Vagina (tissue), 2 donors: Measurements from ENCODE around the gene CFAP90. TPM values are rescaled to one million over a fixed set of nuclear protein-coding genes. Genes with fewer than 3 reads are reported as not detected.

ENCODE experiments used
- DNase-seq, 2 donors: peaks; one replicate each; pipeline ENCODE4 v3.0.0-alpha.2; 2017; ENCODE audit errors: extremely low spot score in 2 of 2
- H3K27ac ChIP-seq: fragments of 200-600 bp; sonication (generic); one replicate; pipeline ENCODE4 v1.5.1; 2019
- H3K27me3 ChIP-seq: fragments of 200-600 bp; sonication (generic); one replicate; pipeline ENCODE4 v1.5.1; 2019
- H3K36me3 ChIP-seq, 2 donors: fragments of 200-600 bp; sonication (generic); one replicate each; pipeline ENCODE4 v1.5.1; 2017 to 2019
- H3K4me1 ChIP-seq: fragments of 200-600 bp; sonication (generic); one replicate; pipeline ENCODE4 v1.5.1; 2019
- H3K4me3 ChIP-seq, 2 donors: fragments of 200-600 bp; sonication (generic); 1 replicate in 1 of 2; 2 replicates in 1 of 2; pipeline ENCODE4 v1.5.1; 2016 to 2019
- H3K9me3 ChIP-seq: fragments of 200-600 bp; sonication (generic); one replicate; pipeline ENCODE4 v1.5.1; 2019
- CTCF ChIP-seq, 3 experiments: fragments of 450-650 bp in 2 of 3; fragments of 200-600 bp in 1 of 3; sonication (generic) in 1 of 3; IDR thresholded peaks; one replicate each; pipeline ENCODE4 v1.5.1; 2017 to 2019; ENCODE audit warnings: antibody characterized with exemption in 3 of 3, mild to moderate bottlenecking in 2 of 3, moderate library complexity in 2 of 3
- POLR2A ChIP-seq, 2 donors: fragments of 450-650 bp; IDR thresholded peaks; one replicate each; pipeline ENCODE4 v1.6.1; 2017; ENCODE audit warnings: antibody characterized with exemption in 2 of 2, mild to moderate bottlenecking in 2 of 2, moderate library complexity in 2 of 2
- POLR2AphosphoS5 ChIP-seq, 2 donors: sonication (generic); formaldehyde crosslinking; IDR thresholded peaks; one replicate each; pipeline ENCODE4 v1.9.0; 2017; ENCODE audit warnings: antibody characterized with exemption in 2 of 2, mild to moderate bottlenecking in 2 of 2, low read depth in 1 of 2; ENCODE audit not compliant: insufficient read depth in 1 of 2
- intact Hi-C: fragments of 100-400 bp; cut with DNase I; formaldehyde crosslinking; loops from one replicate; pipeline ENCODE4 v1.15.1; 2023
- total RNA-seq: library from RNA; depleted of rRNA; stranded (reverse); fragments of >200 nt; gene quantifications from one replicate; pipeline ENCODE4 v1.2.3, GENCODE V29; 2016

The CFAP90 gene
- total RNA-seq, 1 donor from 2014 or later, result 2.5 TPM

- Histone ChIP-seq H3K9me3 (no peaks in the 10 kb centered on the region), H3K27me3 (no peaks in the 10 kb centered on the region), H3K36me3 (peaks cover 0 to 55% of the 10 kb centered on the region in 2 donors), H3K4me1 (no peaks in the 10 kb centered on the region), H3K27ac (no peak overlapping the region), H3K4me3 (no peak overlapping the region)
- no peak for TF ChIP-seq CTCF (IDR thresholded peaks at IDR 0.05)
- TF ChIP-seq POLR2A (IDR thresholded peaks at IDR 0.05), result no peak
- TF ChIP-seq POLR2AphosphoS5 (IDR thresholded peaks at IDR 0.05; ENCODE audit: insufficient read depth in 1 of 2, low read depth in 1 of 2), result no peak
- intact Hi-C loops, result no loop called here
- DNase-seq, result no peak
Measured at GRCh38 chr5:7881091-7881490, 30.2 kb upstream of the CFAP90 start.

GRCh38 chr5:7878381-7878873 lies 27.5 kb upstream of the CFAP90 start:
- H3K9me3 ChIP-seq, result no peaks in the 10 kb centered on the region
- TF ChIP-seq POLR2A (IDR thresholded peaks at IDR 0.05) (no peak), POLR2AphosphoS5 (IDR thresholded peaks at IDR 0.05; ENCODE audit: insufficient read depth in 1 of 2, low read depth in 1 of 2) (no peak), CTCF (IDR thresholded peaks at IDR 0.05) (no peak)
- H3K4me1 ChIP-seq, result no peaks in the 10 kb centered on the region
- no peaks in the 10 kb centered on the region for H3K27me3 ChIP-seq
- no peak overlapping the region for H3K27ac ChIP-seq
- DNase-seq, result no peak
- peaks cover 0 to 40% of the 10 kb centered on the region in 2 donors for H3K36me3 ChIP-seq
- intact Hi-C loops, result no loop called here
- H3K4me3 ChIP-seq, result no peak overlapping the region

- TF ChIP-seq CTCF (IDR thresholded peaks at IDR 0.05) (no peak), POLR2AphosphoS5 (IDR thresholded peaks at IDR 0.05; ENCODE audit: insufficient read depth in 1 of 2, low read depth in 1 of 2) (no peak), POLR2A (IDR thresholded peaks at IDR 0.05) (no peak)
- Histone ChIP-seq H3K36me3 (peaks cover 0 to 40% of the 10 kb centered on the region in 2 donors), H3K4me3 (no peak overlapping the region), H3K27ac (no peak overlapping the region), H3K4me1 (no peaks in the 10 kb centered on the region), H3K9me3 (no peaks in the 10 kb centered on the region), H3K27me3 (no peaks in the 10 kb centered on the region)
- intact Hi-C loops, result no loop called here
- no peak for DNase-seq
Measured at GRCh38 chr5:7877851-7878250, 26.9 kb upstream of the CFAP90 start.

- intact Hi-C loops, result no loop called here
- DNase-seq, result no peak
- TF ChIP-seq POLR2AphosphoS5 (IDR thresholded peaks at IDR 0.05; ENCODE audit: insufficient read depth in 1 of 2, low read depth in 1 of 2) (no peak), POLR2A (IDR thresholded peaks at IDR 0.05) (no peak), CTCF (IDR thresholded peaks at IDR 0.05) (no peak)
- Histone ChIP-seq H3K4me3 (no peak overlapping the region), H3K27me3 (no peaks in the 10 kb centered on the region), H3K9me3 (no peaks in the 10 kb centered on the region), H3K27ac (no peak overlapping the region), H3K4me1 (no peaks in the 10 kb centered on the region), H3K36me3 (peaks cover 0 to 38% of the 10 kb centered on the region in 2 donors)
Measured at GRCh38 chr5:7876867-7877266, 25.9 kb upstream of the CFAP90 start.

GRCh38 chr5:7875151-7875550 lies 24.2 kb upstream of the CFAP90 start:
- Histone ChIP-seq H3K4me3 (no peak overlapping the region), H3K9me3 (no peaks in the 10 kb centered on the region), H3K27me3 (no peaks in the 10 kb centered on the region), H3K36me3 (peaks cover 0 to 29% of the 10 kb centered on the region in 2 donors), H3K27ac (no peak overlapping the region), H3K4me1 (peaks cover 13% of the 10 kb centered on the region)
- DNase-seq, result no peak
- intact Hi-C loops, result no loop called here
- TF ChIP-seq POLR2A (IDR thresholded peaks at IDR 0.05) (no peak), POLR2AphosphoS5 (IDR thresholded peaks at IDR 0.05; ENCODE audit: insufficient read depth in 1 of 2, low read depth in 1 of 2) (no peak), CTCF (IDR thresholded peaks at IDR 0.05) (no peak)
